Heart left ventricle (tissue), 13 donors: ENCODE results near the gene TMEM223.

Source experiments
- CTCF ChIP-seq, 12 donors: fragments of 200-600 bp; sonication (generic) in 4 of 12; IDR thresholded peaks; one replicate each; pipeline versions ENCODE4 v1.5.0 to v1.8.0; 2018 to 2022; ENCODE audit warnings: antibody characterized with exemption in 12 of 12, mild to moderate bottlenecking in 5 of 12
- POLR2A ChIP-seq, 2 donors: fragments of 450-650 bp; IDR thresholded peaks; one replicate each; pipeline ENCODE4 v1.6.1; 2017; ENCODE audit warnings: antibody characterized with exemption in 2 of 2, mild to moderate bottlenecking in 2 of 2, moderate library complexity in 2 of 2
- donor health status: ischemic (EF 13 %, LVEDD 7.1; RV severe dilation, severe dysfunction).
- donor health status: DM: no; HTN: yes; CAD: no.
- donor health status: DM: no; HTN: no; CAD: no.
- donor health status: ischemic (EF 25% LVEDD 6.9; RV normal size, moderate dysfunction).
- donor health status: ischemic (EF 25% LVEDD 5.7; RV mildly dilated, moderate dysfunction).
- donor health status: ischemic (EF 35%, LVEDD 5.7; RV mildly dilated, moderate dysfunction).
- donor health status: nonischemic (EF 11% LVEDD 7.7; RV severe dilation, severe dysfunction).
- donor health status: DM: yes; HTN: yes; CAD: no.
- donor health status: PGD.
- donor health status: ischemic (EF 29% LVEDD 5.4; RV normal size, mild dysfunction).
- donor health status: nonischemic (EF 23%, LVEDD 6.1; RV moderate dilation, normal function).

- no peak for TF ChIP-seq POLR2A (IDR thresholded peaks at IDR 0.05)
- no peak for TF ChIP-seq CTCF (IDR thresholded peaks at IDR 0.05)
These were observed 2.2 kb downstream of the TMEM223 start for GRCh38 chr11:62789576-62789975.
